ENCODE results near the gene DNMT3L.
"Not testable (repeated sequence)": the region's sequence is repeated elsewhere in the genome, so short reads cannot be mapped to it uniquely, and the experiment has no call there.

Gene DNMT3L

GRCh38 chr21:44253832-44254710 is 7.6 kb downstream of the DNMT3L start:
- peaks cover 33% of the 10 kb centered on the region for H3K4me1 ChIP-seq
- no peak overlapping the region for H3K4me3 ChIP-seq
- H3K9ac ChIP-seq = no peak overlapping the region
- no peaks in the 10 kb centered on the region for H3K9me3 ChIP-seq
- peak overlapping the region; percentile 71 for H3K4me2 ChIP-seq
- no peaks in the 10 kb centered on the region for H4K20me1 ChIP-seq
- H3K27me3 ChIP-seq = no peaks in the 10 kb centered on the region
- no peaks in the 10 kb centered on the region for H3K36me3 ChIP-seq
- 0 out of 2 replicates have a peak overlapping the region, but pooled peaks have one; percentile 5 for H3K27ac ChIP-seq
- no peak for TF ChIP-seq Cebpa-rat (IDR thresholded peaks at IDR 0.05)

- not testable (repeated sequence) for H3K9ac ChIP-seq, H3K4me2 ChIP-seq, H3K4me3 ChIP-seq, H3K4me1 ChIP-seq, H3K36me3 ChIP-seq, H3K9me3 ChIP-seq, H3K27ac ChIP-seq, H4K20me1 ChIP-seq, H3K27me3 ChIP-seq
Observed at GRCh38 chr21:44249204-44250037, 12.3 kb downstream of the DNMT3L start.

GRCh38 chr21:44247904-44248303 is 13.8 kb downstream of the DNMT3L start:
- not testable (repeated sequence) for H3K9me3 ChIP-seq, H3K36me3 ChIP-seq, H3K4me3 ChIP-seq, H4K20me1 ChIP-seq, H3K27me3 ChIP-seq, H3K4me2 ChIP-seq, H3K9ac ChIP-seq, H3K27ac ChIP-seq, H3K4me1 ChIP-seq

GRCh38 chr21:44243980-44244379 is 17.7 kb downstream of the DNMT3L start:
- not testable (repeated sequence) for H3K36me3 ChIP-seq, H3K9ac ChIP-seq, H3K27ac ChIP-seq, H3K4me2 ChIP-seq, H3K9me3 ChIP-seq, H3K4me3 ChIP-seq, H4K20me1 ChIP-seq, H3K4me1 ChIP-seq, H3K27me3 ChIP-seq

GRCh38 chr21:44241281-44241680 is 20.4 kb downstream of the DNMT3L start:
- H3K27ac ChIP-seq, H4K20me1 ChIP-seq, H3K9me3 ChIP-seq, H3K36me3 ChIP-seq, H3K4me3 ChIP-seq, H3K4me1 ChIP-seq, H3K27me3 ChIP-seq, H3K4me2 ChIP-seq, H3K9ac ChIP-seq: not testable (repeated sequence)

- H3K4me1 ChIP-seq, H3K4me2 ChIP-seq, H3K9ac ChIP-seq, H3K27me3 ChIP-seq, H3K27ac ChIP-seq, H3K9me3 ChIP-seq, H3K36me3 ChIP-seq, H4K20me1 ChIP-seq, H3K4me3 ChIP-seq: not testable (repeated sequence)
Observed at GRCh38 chr21:44240842-44241241, 20.9 kb downstream of the DNMT3L start, which contains the start of gene ICOSLG. TSS of gene ICOSLG (minus strand) at chr21:44240943. CDS start at chr21:44240817, 126 bp downstream.

- H3K27me3 ChIP-seq, H3K9ac ChIP-seq, H3K9me3 ChIP-seq, H3K4me3 ChIP-seq, H3K36me3 ChIP-seq, H3K27ac ChIP-seq, H3K4me1 ChIP-seq, H4K20me1 ChIP-seq, H3K4me2 ChIP-seq: not testable (repeated sequence)
Observed at GRCh38 chr21:44240353-44240752, 21.3 kb downstream of the DNMT3L start.

- H3K27ac ChIP-seq, H3K4me2 ChIP-seq, H3K27me3 ChIP-seq, H3K4me1 ChIP-seq, H3K36me3 ChIP-seq, H3K9ac ChIP-seq, H3K4me3 ChIP-seq, H4K20me1 ChIP-seq, H3K9me3 ChIP-seq: not testable (repeated sequence)
Observed at GRCh38 chr21:44229561-44229960, 32.1 kb downstream of the DNMT3L start.

- not testable (repeated sequence) for H3K36me3 ChIP-seq, H3K4me1 ChIP-seq, H3K9ac ChIP-seq, H3K4me3 ChIP-seq, H3K4me2 ChIP-seq, H4K20me1 ChIP-seq, H3K27ac ChIP-seq, H3K27me3 ChIP-seq, H3K9me3 ChIP-seq
Observed at GRCh38 chr21:44228109-44228508, 33.6 kb downstream of the DNMT3L start.

- not testable (repeated sequence) for H3K36me3 ChIP-seq, H3K4me1 ChIP-seq, H3K4me2 ChIP-seq, H3K27ac ChIP-seq, H3K9ac ChIP-seq, H3K27me3 ChIP-seq, H3K9me3 ChIP-seq, H3K4me3 ChIP-seq, H4K20me1 ChIP-seq
Observed at GRCh38 chr21:44227614-44228013, 34.1 kb downstream of the DNMT3L start.

- H3K27ac ChIP-seq, H4K20me1 ChIP-seq: not testable (repeated sequence)
Observed at GRCh38 chr21:44225605-44226004, 36.1 kb downstream of the DNMT3L start.

GRCh38 chr21:44223334-44223733 is 38.4 kb downstream of the DNMT3L start:
- H3K9ac ChIP-seq, H3K4me3 ChIP-seq, H3K27me3 ChIP-seq, H3K4me1 ChIP-seq, H4K20me1 ChIP-seq, H3K27ac ChIP-seq, H3K36me3 ChIP-seq, H3K4me2 ChIP-seq, H3K9me3 ChIP-seq: not testable (repeated sequence)

More at GRCh38 chr21:44225605-44226004, 36.1 kb downstream of the DNMT3L start:
- not testable (repeated sequence) for H3K36me3 ChIP-seq, H3K9ac ChIP-seq, H3K4me1 ChIP-seq, H3K4me2 ChIP-seq, H3K27me3 ChIP-seq, H3K9me3 ChIP-seq, H3K4me3 ChIP-seq

GRCh38 chr21:44220674-44221073 is 41.0 kb downstream of the DNMT3L start:
- H3K9ac ChIP-seq, H3K4me1 ChIP-seq, H3K4me2 ChIP-seq, H3K9me3 ChIP-seq, H3K27me3 ChIP-seq, H3K4me3 ChIP-seq, H3K27ac ChIP-seq, H3K36me3 ChIP-seq, H4K20me1 ChIP-seq: not testable (repeated sequence)

- H3K4me3 ChIP-seq, H3K4me2 ChIP-seq, H3K9me3 ChIP-seq, H3K9ac ChIP-seq, H3K27me3 ChIP-seq, H3K27ac ChIP-seq, H4K20me1 ChIP-seq, H3K4me1 ChIP-seq, H3K36me3 ChIP-seq: not testable (repeated sequence)
Observed at GRCh38 chr21:44218461-44218860, 43.2 kb downstream of the DNMT3L start.

Measured in BLaER1 (cell line).